Inferior parietal cortex (tissue), 1 donor: Measurements from ENCODE around the gene CMTM7.
"Not testable (repeated sequence)": the region's sequence is repeated elsewhere in the genome, so short reads cannot be mapped to it uniquely, and the experiment has no call there.

Experiments used
- DNase-seq: peaks from one replicate; pipeline ENCODE4 v3.0.0-alpha.2; 2016; ENCODE audit errors: extremely low spot score

The CMTM7 gene

DNA sequence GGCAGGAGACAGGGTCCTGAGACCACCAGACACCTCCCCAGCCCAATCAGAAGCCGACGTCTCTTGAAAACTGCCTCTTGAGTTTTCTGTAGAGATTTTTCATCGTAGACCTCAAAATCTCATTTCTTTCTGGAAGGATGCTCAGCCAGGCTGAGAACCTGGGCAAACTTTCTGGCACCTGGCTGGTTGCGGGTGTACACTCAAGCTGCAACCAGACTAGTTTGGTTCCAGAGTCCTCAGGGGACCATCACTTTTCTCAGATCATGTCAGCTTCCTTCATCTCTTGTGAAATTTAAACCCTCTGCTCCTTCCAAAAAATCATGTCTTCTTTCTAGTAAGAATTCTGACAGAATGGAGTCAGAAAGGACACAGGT, 45.1 kb downstream of the CMTM7 start:
- no peak for DNase-seq

GRCh38 chr3:32437896-32438295, 46.2 kb downstream of the CMTM7 start:
- no peak for DNase-seq

DNA sequence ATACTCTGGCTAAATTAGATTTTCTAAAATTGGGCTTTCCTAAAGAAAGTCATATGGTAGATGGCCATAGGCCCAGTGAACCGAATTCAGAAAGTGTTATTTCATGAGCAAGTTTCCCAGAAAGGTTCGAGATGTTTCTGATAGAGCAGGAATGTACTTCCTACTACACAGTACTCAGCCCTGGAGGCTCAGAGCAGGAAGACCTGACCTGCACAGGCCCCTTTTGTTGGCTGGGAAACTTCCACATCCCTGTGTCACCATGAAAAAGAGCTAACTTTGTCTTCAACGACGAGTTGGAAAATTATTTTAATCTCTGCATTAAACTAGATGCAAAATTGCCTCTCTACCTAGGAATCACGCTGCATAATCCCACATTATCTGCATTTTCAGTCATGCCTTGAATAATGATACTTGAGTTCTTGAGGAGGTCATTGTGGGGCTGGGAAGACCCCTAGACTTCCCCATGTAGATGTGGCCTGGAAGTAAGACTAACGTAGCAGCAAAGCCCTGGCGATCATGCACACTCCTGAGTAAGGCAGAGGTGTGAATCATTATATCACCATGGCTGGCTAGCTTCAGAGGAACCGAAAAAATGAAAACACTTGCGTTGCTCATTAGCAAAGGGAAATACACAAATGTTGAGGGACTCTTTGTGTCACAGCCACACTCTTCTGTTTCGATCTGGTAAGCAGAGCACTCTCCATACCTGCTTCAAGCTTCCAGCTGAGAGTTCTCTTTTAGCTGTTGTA, 47.1 kb downstream of the CMTM7 start:
- DNase-seq: no peak

DNA sequence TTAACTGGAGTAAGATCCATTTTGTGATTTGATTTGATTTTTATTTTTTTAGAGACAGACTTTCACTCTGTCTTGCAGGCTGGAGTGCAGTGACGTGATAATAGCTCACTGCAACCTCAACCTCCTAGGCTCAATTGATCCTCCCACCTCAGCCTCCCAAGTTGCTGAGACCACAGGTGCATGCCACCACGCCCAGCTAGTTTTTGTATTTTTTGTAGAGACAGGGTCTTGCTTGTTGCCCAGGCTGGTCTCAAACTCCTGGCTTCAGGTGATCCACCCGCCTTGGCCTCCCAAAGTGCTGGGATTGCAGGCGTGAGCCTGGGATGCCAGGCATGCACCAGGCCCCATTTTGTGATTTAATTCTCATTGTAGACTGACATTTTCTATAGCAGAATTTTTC, 47.8 kb downstream of the CMTM7 start:
- not testable (repeated sequence) for DNase-seq

- DNase-seq: no peak
Measured at GRCh38 chr3:32440611-32441350, 49.1 kb downstream of the CMTM7 start.

GRCh38 chr3:32442766-32443165, 51.1 kb downstream of the CMTM7 start:
- DNase-seq: no peak

GRCh38 chr3:32443478-32443877, 51.8 kb downstream of the CMTM7 start:
- no peak for DNase-seq

- no peak for DNase-seq
Measured at GRCh38 chr3:32447865-32448400, 56.3 kb downstream of the CMTM7 start.

- DNase-seq: no peak
Measured at GRCh38 chr3:32448686-32449474, 57.2 kb downstream of the CMTM7 start.

- DNase-seq: no peak
Measured at GRCh38 chr3:32449691-32450090, 58.0 kb downstream of the CMTM7 start.

DNA sequence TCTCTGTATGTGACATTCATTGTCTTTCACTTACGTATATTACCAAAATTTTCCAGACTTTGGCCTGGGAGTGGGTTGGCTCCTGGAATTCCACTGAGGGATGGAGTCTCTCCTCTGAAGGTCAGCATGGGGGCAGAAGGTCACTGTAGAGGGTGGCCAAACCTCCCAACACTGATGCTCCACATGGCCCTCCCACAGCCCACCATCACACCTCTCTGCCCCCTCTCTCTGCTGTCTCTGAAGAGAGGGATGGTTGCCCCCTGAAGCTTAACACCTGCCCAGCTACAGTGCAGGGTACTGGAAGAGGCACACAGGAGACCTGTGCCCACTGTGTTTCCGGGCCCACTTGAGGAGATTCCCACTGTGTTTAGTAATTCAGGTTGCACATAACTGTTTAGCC, 58.8 kb downstream of the CMTM7 start:
- DNase-seq: no peak

- no peak for DNase-seq
Measured at GRCh38 chr3:32450992-32451659, 59.5 kb downstream of the CMTM7 start.

- DNase-seq: no peak
Measured at GRCh38 chr3:32452009-32452408, 60.4 kb downstream of the CMTM7 start.

- no peak for DNase-seq
Measured at GRCh38 chr3:32453346-32453745, 61.7 kb downstream of the CMTM7 start.

GRCh38 chr3:32454111-32454510, 62.5 kb downstream of the CMTM7 start:
- no peak for DNase-seq

- DNase-seq: no peak
Measured at GRCh38 chr3:32454731-32455608, 63.3 kb downstream of the CMTM7 start.

GRCh38 chr3:32455609-32456428, 64.2 kb downstream of the CMTM7 start:
- no peak for DNase-seq

GRCh38 chr3:32456429-32457130, 64.9 kb downstream of the CMTM7 start:
- no peak for DNase-seq

DNA sequence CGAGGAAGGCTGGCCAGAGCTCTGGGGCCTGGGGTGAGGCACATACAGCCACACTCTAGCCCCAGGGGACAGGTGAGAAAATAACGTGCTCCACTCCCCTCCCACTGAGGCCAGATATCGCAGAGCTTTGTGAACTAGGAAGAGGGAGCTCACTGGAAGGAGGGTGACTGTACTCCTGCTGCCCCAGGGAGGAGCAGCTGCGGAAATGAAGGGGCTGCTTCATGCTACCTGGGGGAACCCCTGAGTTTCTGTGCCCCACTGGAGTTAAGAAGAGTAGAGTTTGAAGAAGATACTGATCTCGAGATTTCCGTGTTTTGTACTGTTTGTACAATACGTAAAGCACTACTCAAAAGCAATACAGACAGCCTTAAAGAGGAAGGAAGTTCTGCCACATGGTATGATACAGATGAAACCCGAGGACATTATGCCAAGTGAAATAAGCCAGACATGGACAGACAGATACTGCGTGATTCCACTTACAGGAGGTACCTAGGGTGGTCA, 66.4 kb downstream of the CMTM7 start:
- DNase-seq: no peak
